Tibial artery (tissue), 4 donors: Measurements from ENCODE around the gene RASSF4.

ENCODE experiments used
- DNase-seq, 2 donors: peaks; one replicate each; pipeline ENCODE4 v3.0.0-alpha.2; 2019
- H3K27ac ChIP-seq, 2 donors: fragments of 200-600 bp; sonication (generic) in 1 of 2; 1 replicate in 1 of 2; 2 replicates in 1 of 2; pipeline ENCODE4 v1.5.1; 2018 to 2019; ENCODE audit warnings: mild to moderate bottlenecking in 1 of 2
- H3K27me3 ChIP-seq, 2 donors: fragments of 200-600 bp; sonication (generic) in 1 of 2; one replicate each; pipeline versions ENCODE4 v1.5.1 to v1.6.0; 2016 to 2019
- H3K36me3 ChIP-seq, 3 donors: fragments of 200-600 bp; sonication (generic) in 2 of 3; one replicate each; pipeline ENCODE4 v1.5.1; 2016 to 2019; ENCODE audit warnings: mild to moderate bottlenecking in 2 of 3
- H3K4me1 ChIP-seq, 4 donors: fragments of 200-600 bp; sonication (generic) in 2 of 4; 1 replicate in 3 of 4; 2 replicates in 1 of 4; pipeline ENCODE4 v1.5.1; 2016 to 2019
- H3K4me3 ChIP-seq, 2 donors: fragments of 200-600 bp; sonication (generic) in 1 of 2; 1 replicate in 1 of 2; 2 replicates in 1 of 2; pipeline ENCODE4 v1.5.1; 2018 to 2019; ENCODE audit warnings: mild to moderate bottlenecking in 2 of 2
- H3K9me3 ChIP-seq, 3 donors: fragments of 200-600 bp; sonication (generic) in 1 of 3; one replicate each; pipeline ENCODE4 v1.5.1; 2016 to 2019
- intact Hi-C: fragments of 100-400 bp; cut with DNase I; formaldehyde crosslinking; loops from one replicate; pipeline ENCODE4 v1.15.0; 2023; ENCODE audit warnings: low total_unique reads
- TF ChIP-seq, protein P1 (sequence below), 2 experiments: fragments of 200-600 bp in 1 of 2; fragments of 450-650 bp in 1 of 2; IDR thresholded peaks; one replicate each; pipeline ENCODE4 v1.5.1; 2017 to 2019; ENCODE audit warnings: antibody characterized with exemption in 2 of 2, mild to moderate bottlenecking in 1 of 2, moderate library complexity in 1 of 2

The RASSF4 gene

DNA sequence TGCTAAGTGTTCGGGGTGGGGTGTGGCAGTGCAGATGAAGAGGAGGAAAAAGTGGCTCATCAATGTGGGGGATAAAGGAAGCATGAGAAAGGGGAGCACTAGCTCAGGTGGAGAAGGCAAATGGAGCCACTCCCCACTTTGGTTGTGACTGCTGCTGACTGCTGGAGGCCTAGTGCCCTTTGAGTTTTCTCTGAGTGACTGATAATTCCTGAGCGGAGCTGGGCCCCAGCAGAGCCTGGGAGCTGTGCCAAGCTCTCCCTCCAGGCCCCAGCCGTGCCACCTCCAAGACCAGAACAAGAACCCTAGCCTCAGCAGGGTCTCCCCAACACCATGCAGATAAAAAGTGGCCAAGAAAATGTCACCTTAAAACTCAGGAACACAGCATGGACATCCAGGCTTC is 9.7 kb upstream of the RASSF4 start:
- TF ChIP-seq, protein P1, sequence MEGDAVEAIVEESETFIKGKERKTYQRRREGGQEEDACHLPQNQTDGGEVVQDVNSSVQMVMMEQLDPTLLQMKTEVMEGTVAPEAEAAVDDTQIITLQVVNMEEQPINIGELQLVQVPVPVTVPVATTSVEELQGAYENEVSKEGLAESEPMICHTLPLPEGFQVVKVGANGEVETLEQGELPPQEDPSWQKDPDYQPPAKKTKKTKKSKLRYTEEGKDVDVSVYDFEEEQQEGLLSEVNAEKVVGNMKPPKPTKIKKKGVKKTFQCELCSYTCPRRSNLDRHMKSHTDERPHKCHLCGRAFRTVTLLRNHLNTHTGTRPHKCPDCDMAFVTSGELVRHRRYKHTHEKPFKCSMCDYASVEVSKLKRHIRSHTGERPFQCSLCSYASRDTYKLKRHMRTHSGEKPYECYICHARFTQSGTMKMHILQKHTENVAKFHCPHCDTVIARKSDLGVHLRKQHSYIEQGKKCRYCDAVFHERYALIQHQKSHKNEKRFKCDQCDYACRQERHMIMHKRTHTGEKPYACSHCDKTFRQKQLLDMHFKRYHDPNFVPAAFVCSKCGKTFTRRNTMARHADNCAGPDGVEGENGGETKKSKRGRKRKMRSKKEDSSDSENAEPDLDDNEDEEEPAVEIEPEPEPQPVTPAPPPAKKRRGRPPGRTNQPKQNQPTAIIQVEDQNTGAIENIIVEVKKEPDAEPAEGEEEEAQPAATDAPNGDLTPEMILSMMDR (IDR thresholded peaks at IDR 0.05) = no peak
- Histone ChIP-seq H3K27ac (no peak overlapping the region), H3K27me3 (no peaks in the 10 kb centered on the region), H3K4me3 (no peak overlapping the region), H3K36me3 (no peaks in the 10 kb centered on the region), H3K4me1 (peaks cover 0 to 10% (median 0%) of the 10 kb centered on the region in 4 donors), H3K9me3 (no peaks in the 10 kb centered on the region)
- intact Hi-C loops = no loop called here
- DNase-seq = peak in 1 of 2 donors; percentile 48

DNA sequence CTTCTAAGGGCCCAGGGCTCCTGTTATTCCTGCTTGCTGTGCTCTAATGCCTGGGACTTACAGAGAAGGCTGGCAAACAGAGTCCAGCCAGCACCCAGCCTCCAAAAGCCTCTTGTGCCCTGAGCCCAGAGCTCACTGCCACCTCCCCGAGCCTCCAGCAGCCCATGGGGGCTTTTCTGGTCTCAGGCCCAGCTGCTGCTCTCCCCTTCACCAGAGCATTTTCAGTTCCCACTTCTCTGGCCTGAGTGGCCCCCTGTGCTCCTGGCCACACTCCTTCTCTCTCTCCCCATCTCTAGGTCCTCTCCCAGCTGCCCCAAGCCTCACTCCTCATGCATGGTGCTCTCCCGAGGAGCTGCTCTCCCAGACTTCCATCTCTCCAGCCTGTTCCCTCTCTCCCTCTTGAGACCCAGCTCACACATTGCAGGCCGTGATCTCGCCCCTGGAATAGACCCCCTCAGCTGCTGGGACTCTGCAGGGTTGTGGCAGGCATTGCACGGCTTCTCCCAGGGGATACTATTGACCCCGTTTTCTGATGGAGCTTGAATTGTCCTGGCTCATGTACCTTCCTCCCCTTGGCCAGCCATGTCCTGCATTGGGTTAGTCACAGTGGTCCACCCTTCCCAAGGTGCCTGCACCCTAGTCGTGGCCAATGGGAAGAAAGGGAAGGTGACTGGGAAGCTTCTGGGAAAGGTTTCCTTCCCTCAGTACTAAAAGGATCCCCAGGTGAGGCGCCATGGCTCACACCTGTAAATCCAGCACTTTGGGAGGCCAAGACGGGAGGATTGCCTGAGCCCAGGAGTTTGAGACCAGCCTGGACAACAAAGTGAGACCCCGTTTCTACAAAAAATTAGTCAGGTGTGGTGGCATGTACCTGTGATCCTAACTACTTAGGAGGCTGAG is 9.0 kb upstream of the RASSF4 start:
- intact Hi-C loops = no loop called here

DNA sequence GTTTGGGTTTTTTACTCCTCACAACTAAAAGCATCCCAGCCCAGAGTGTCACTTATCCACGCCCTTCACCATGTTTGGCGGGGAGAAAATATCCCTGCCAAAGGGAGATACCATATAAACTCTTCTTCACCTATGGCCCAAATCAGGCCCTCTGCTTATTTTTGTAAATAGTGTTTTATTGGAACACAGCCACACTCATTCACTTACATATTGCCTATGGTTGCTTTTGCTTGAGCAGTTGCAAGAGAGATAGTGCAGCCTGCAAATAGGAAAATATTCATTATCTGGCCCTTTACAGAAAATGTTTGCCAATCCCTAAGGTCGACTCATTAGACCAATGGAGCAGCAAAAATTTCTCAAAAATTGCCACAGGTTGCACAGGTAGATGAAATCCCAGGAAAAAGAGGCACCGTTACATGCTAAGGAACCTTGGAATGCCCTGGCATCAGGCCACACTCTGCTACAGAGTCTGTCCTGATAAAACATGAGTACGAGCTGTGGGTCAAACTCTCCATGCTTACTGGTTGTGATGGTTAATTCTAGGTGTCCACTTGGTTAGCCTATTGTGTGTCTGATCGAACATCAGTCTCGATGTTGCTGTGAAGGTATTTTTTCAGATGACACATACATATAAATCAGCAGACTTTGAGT is 7.9 kb upstream of the RASSF4 start:
- Histone ChIP-seq H3K27ac (no peak overlapping the region), H3K36me3 (peaks cover 0 to 2% (median 0%) of the 10 kb centered on the region in 3 donors), H3K9me3 (no peaks in the 10 kb centered on the region), H3K4me3 (no peak overlapping the region), H3K27me3 (no peaks in the 10 kb centered on the region), H3K4me1 (peaks cover 0 to 10% (median 0%) of the 10 kb centered on the region in 4 donors)
- peak in 1 of 2 donors; percentile 29 for DNase-seq
- TF ChIP-seq, protein P1 (IDR thresholded peaks at IDR 0.05) = no peak
- intact Hi-C loops = no loop called here

More for the DNA sequence above, 9.0 kb upstream of the RASSF4 start:
- no peaks in the 10 kb centered on the region for H3K36me3 ChIP-seq
- TF ChIP-seq, protein P1 (IDR thresholded peaks at IDR 0.05) = no peak
- peaks cover 0 to 10% (median 0%) of the 10 kb centered on the region in 4 donors for H3K4me1 ChIP-seq
- DNase-seq = peak in 1 of 2 donors; percentile 31
- no peaks in the 10 kb centered on the region for H3K27me3 ChIP-seq
- H3K27ac ChIP-seq = no peak overlapping the region
- no peaks in the 10 kb centered on the region for H3K9me3 ChIP-seq
- no peak overlapping the region for H3K4me3 ChIP-seq

- peak in 1 of 2 donors; percentile 13 for DNase-seq
- peaks cover 0 to 13% (median 2%) of the 10 kb centered on the region in 4 donors for H3K4me1 ChIP-seq
- intact Hi-C loops = no loop called here
Measured at GRCh38 chr10:44952779-44953231, 6.8 kb upstream of the RASSF4 start.

DNA sequence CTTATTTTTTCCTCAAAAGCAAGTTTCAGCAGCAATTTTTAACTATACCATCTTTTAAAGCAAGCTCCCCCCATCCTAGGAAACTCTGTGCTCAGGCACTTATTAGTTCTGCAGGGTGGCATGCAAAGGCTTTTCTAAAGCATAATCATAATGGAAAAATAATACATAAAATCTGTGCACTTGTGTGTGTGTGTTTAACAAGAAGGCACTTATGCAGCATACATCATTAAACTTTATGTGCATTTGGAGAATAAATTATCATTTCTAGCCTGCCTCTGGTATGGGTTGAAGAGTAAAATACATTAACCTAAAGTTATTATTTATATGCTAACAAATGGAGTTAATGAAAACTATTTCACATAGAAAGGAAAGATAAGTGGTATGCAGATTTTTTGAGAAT is 5.6 kb upstream of the RASSF4 start:
- Histone ChIP-seq H3K36me3 (peaks cover 0 to 7% (median 0%) of the 10 kb centered on the region in 3 donors), H3K4me3 (no peak overlapping the region), H3K4me1 (peaks cover 0 to 25% (median 12%) of the 10 kb centered on the region in 4 donors), H3K9me3 (no peaks in the 10 kb centered on the region), H3K27me3 (no peaks in the 10 kb centered on the region), H3K27ac (no peak overlapping the region)
- TF ChIP-seq, protein P1 (IDR thresholded peaks at IDR 0.05) = no peak
- no peak for DNase-seq
- intact Hi-C loops = no loop called here

More at GRCh38 chr10:44952779-44953231, 6.8 kb upstream of the RASSF4 start:
- H3K36me3 ChIP-seq = peaks cover 0 to 7% (median 0%) of the 10 kb centered on the region in 3 donors
- H3K27ac ChIP-seq = no peak overlapping the region
- H3K27me3 ChIP-seq = no peaks in the 10 kb centered on the region
- TF ChIP-seq, protein P1 (IDR thresholded peaks at IDR 0.05) = no peak
- no peak overlapping the region for H3K4me3 ChIP-seq
- H3K9me3 ChIP-seq = no peaks in the 10 kb centered on the region
